Articular chondrocyte of knee joint (primary cell): ENCODE data around the gene KLK7. TPM values are rescaled to one million over a fixed set of nuclear protein-coding genes. Genes with fewer than 3 reads are reported as not detected.

Source experiments
- total RNA-seq: library from RNA; depleted of rRNA; stranded (reverse); fragments of >200 nt; gene quantifications from 2 replicates; pipeline ENCODE4 v1.2.3, GENCODE V29; 2012

KLK7 gene
- total RNA-seq: not detected in 2 replicates

DNA sequence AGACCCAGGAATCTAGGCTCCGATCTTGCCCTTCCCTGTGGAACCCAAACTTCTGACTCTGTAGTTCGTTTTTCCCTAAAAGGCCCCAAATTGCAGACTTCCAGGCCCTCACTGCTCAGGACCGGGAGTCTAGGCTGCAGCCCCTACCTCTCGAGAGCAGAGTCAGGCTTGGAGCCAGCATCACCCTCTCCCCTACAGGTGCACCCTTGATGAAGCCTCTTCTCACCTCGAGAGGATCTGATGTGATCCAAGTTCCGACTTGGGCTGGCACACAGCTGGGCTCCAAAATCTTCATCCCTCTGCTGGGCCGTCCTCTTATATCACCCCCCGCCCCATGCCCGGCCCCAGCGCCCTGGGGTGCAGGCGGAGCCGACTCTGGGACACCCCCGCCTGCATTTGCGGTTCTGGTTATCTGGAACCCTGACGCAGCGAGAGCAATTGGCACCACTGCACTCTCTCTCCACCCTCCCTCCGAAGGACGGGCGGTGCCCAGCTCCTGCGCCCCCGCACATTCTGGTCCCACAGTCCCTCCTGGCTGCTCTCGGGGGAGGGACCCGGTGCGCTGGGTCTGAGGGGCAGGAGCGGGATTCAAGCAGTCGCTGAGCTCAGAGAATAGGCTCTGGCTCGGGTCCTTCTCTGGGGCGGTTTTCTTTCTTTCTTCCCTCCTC lies at the start of gene KLK7:
Gene KLK7, minus strand, starts transcription at position 293 of the 668 bp plus-strand sequence. CDS start 1,518 bp downstream, outside the sequence.

GRCh38 chr19:51026554-51026831 lies 42.8 kb upstream of the KLK7 start, which contains the start of gene KLK11:
KLK11 (minus strand) TSS chr19:51026616; CDS start chr19:51025631, 985 bp downstream.

GRCh38 chr19:51019544-51019925 lies 35.8 kb upstream of the KLK7 start, which contains the start of gene KLK10:
KLK10 (minus strand) TSS chr19:51019709; CDS start chr19:51019130, 579 bp downstream.

GRCh38 chr19:51001515-51001914 lies 17.8 kb upstream of the KLK7 start, which contains the start of gene KLK8:
KLK8 (minus strand) TSS chr19:51001604; CDS start chr19:51001167, 437 bp downstream.

DNA sequence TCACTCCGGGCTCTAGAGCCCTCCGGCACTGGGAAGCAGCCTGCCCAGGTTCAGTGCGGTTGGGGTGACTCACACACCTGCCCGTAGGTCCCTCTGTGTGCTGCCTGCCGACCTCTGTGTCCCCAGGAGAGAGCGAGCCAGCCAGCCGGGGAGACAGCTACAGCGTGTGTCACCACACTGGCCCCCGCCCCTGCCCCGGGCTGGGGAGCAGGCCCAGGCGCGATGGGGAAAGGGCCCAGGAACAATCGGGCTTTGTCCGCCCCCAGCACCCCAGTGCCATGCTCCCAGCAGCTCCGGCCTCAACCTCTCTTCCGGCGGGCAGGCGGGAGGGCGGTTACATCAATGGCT lies 14.3 kb downstream of the KLK7 start, which contains the start of gene KLK6:
Gene KLK6, minus strand, starts transcription at position 179 of the 348 bp plus-strand sequence. CDS start 1,487 bp downstream, outside the sequence.

DNA sequence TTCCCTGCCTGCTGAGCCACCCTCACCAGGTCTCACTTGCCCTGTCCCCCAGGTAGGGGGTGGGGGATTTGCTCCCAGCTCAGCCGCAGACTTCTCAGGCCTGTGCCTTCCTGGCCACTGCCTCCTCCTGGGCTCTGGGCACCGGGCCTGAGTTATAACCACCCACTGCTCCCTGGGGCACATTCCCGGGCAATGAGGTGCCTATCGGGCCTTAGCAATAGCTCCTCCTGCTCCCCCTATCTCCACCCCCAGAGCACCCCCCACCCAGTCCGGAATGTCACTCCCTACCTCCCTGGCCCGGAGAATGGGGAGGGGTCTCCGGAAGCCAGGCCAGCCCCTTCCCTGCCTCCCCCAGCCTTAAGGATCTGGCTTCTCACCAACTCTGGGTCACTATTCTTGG lies 30.8 kb downstream of the KLK7 start, which contains the start of gene KLK5:
Gene KLK5, minus strand, starts transcription at position 129 of the 400 bp plus-strand sequence. CDS start 381 bp downstream, outside the sequence.

Other genes starting within 250 kb of the KLK7 start
- not detected in 2 replicates for gene GPR32, start 213.5 kb downstream of the KLK7 start, total RNA-seq
- not detected in 2 replicates for gene ACP4, start 193.5 kb downstream of the KLK7 start, total RNA-seq
- gene KLK1, start 160.1 kb downstream of the KLK7 start, total RNA-seq: not detected in 2 replicates
- gene KLK15, start 150.3 kb downstream of the KLK7 start, total RNA-seq: not detected in 2 replicates
- not detected in 2 replicates for gene KLK3, start 129.0 kb downstream of the KLK7 start, total RNA-seq
- not detected in 2 replicates for gene KLK2, start 110.5 kb downstream of the KLK7 start, total RNA-seq
- gene KLK4, start 72.5 kb downstream of the KLK7 start, total RNA-seq: not detected in 2 replicates
- gene KLK5, start 30.9 kb downstream of the KLK7 start, total RNA-seq: not detected in 2 replicates
- not detected in 2 replicates for gene KLK6, start 14.3 kb downstream of the KLK7 start, total RNA-seq
- gene KLK8, start 17.7 kb upstream of the KLK7 start, total RNA-seq: not detected in 2 replicates
- gene KLK10, start 35.8 kb upstream of the KLK7 start, total RNA-seq: not detected in 2 replicates
- gene KLK11, start 42.7 kb upstream of the KLK7 start, total RNA-seq: not detected in 2 replicates
- gene KLK12, start 51.1 kb upstream of the KLK7 start, total RNA-seq: not detected in 2 replicates
- gene KLK13, start 81.2 kb upstream of the KLK7 start, total RNA-seq: not detected in 2 replicates
- not detected in 2 replicates for gene KLK14, start 99.0 kb upstream of the KLK7 start, total RNA-seq
- 2.5 and 3.6 TPM in 2 replicates for gene CTU1, start 124.5 kb upstream of the KLK7 start, total RNA-seq
- gene SIGLEC9, start 141.0 kb upstream of the KLK7 start, total RNA-seq: not detected in 2 replicates
- not detected in 2 replicates for gene SIGLEC7, start 158.4 kb upstream of the KLK7 start, total RNA-seq
- gene CD33, start 241.2 kb upstream of the KLK7 start, total RNA-seq: not detected in 2 replicates